ENCODE measurements around the gene ANKS1B.

DNA sequence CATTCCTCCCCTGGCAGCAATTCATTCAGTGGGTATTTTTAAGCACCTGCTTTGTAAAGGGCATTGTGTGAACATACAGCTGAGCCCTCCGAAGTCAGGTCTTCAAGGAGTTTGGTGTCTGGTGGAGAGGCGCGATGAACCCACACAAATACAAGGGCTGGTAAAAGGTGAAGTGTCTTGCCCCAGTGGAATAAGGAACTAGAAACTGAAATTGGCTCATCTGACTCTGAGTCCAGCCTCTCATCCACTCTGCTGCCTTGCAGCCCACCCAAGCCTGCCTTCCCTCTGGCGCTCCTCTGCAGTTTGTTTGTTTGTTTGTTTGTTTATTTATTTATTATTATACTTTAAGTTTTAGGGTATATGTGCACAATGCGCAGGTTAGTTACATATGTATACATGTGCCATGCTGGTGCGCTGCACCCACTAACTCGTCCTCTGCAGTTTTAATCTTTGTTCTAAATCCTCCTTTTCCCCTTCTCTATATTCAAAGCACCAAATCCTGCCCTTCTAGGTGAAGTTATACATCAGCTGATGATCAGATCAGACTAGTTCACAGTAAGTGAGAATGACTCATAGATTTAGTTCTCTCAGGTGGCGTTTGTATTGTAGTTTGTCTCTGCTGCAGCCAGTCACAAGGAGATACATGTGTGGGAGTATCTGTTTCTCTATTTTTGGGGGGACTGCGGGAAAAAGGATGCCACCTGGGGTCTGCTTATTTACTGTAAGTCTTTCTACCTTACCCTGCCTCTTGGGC, 945.2 kb downstream of the ANKS1B start:
- TF ChIP-seq, protein P1, sequence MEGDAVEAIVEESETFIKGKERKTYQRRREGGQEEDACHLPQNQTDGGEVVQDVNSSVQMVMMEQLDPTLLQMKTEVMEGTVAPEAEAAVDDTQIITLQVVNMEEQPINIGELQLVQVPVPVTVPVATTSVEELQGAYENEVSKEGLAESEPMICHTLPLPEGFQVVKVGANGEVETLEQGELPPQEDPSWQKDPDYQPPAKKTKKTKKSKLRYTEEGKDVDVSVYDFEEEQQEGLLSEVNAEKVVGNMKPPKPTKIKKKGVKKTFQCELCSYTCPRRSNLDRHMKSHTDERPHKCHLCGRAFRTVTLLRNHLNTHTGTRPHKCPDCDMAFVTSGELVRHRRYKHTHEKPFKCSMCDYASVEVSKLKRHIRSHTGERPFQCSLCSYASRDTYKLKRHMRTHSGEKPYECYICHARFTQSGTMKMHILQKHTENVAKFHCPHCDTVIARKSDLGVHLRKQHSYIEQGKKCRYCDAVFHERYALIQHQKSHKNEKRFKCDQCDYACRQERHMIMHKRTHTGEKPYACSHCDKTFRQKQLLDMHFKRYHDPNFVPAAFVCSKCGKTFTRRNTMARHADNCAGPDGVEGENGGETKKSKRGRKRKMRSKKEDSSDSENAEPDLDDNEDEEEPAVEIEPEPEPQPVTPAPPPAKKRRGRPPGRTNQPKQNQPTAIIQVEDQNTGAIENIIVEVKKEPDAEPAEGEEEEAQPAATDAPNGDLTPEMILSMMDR (IDR thresholded peaks at IDR 0.05), result no peak
- TF ChIP-seq EP300 (IDR thresholded peaks at IDR 0.05), result no peak
